Panc1 (cell line): ENCODE measurements around the gene SERGEF. TPM values are rescaled to one million over a fixed set of nuclear protein-coding genes. Genes with fewer than 3 reads are reported as not detected.
"Not testable (repeated sequence)": the region's sequence is repeated elsewhere in the genome, so short reads cannot be mapped to it uniquely, and the experiment has no call there.

Experiments
- ATAC-seq: fragments of 200-7000 bp; cut with Tn5 transposase; 2 replicates; pipeline ENCODE4 v1.9.1; 2020; ENCODE audit warnings: mild to moderate bottlenecking, moderate library complexity
- BruUV-seq: library from RNA; stranded (reverse); fragments of 400-500 nt; replicated peaks from 2 replicates; lab custom pipeline; 2021; lab: Mats Ljungman, UMichigan
- CTCF ChIA-PET: fragments of 300-600 bp; sonication (Branson Sonifier 250); formaldehyde crosslinking; loops from one replicate; lab custom pipeline; 2022; ENCODE audit warnings: antibody characterized with exemption; lab: Charles Lee
- POLR2A ChIA-PET: fragments of 300-600 bp; sonication (Branson Sonifier 250); formaldehyde crosslinking; loops from one replicate; lab custom pipeline; 2022; ENCODE audit warnings: antibody characterized with exemption; lab: Charles Lee
- DNase-seq: peaks from one replicate; pipeline ENCODE4 v3.0.0-alpha.2; 2010; ENCODE audit warnings: low read depth, low spot score
- H3K27ac ChIP-seq: 2 replicates; pipeline ENCODE4 v1.5.1; 2011; ENCODE audit warnings: mild to moderate bottlenecking, low read length, inconsistent platforms
- H3K27me3 ChIP-seq: fragments of 200-500 bp; sonication (Bioruptor generic); 2 replicates; pipeline ENCODE4 v1.6.0; 2014; ENCODE audit warnings: low read length, inconsistent platforms; ENCODE audit not compliant: control insufficient read depth, insufficient read depth
- H3K36me3 ChIP-seq: fragments of 200-500 bp; sonication (Bioruptor generic); 2 replicates; pipeline ENCODE4 v1.5.1; 2014; ENCODE audit warnings: inconsistent platforms, mild to moderate bottlenecking, low read length, moderate library complexity; ENCODE audit not compliant: control insufficient read depth, insufficient read depth
- H3K4me1 ChIP-seq: 2 replicates; pipeline ENCODE4 v1.5.1; 2011; ENCODE audit warnings: inconsistent platforms, mild to moderate bottlenecking, low read length, moderate library complexity; ENCODE audit not compliant: control insufficient read depth, insufficient read depth
- H3K4me3 ChIP-seq, 2 experiments: 2 replicates each; pipeline ENCODE4 v1.5.1; 2011 to 2012; ENCODE audit warnings: low read depth in 2 of 2, low read length in 2 of 2, mild to moderate bottlenecking in 2 of 2, inconsistent platforms in 1 of 2, moderate library complexity in 1 of 2
- H3K9me3 ChIP-seq: fragments of 200-500 bp; sonication (Bioruptor generic); 2 replicates; pipeline ENCODE4 v1.5.1; 2014; ENCODE audit warnings: low read depth, mild to moderate bottlenecking, inconsistent platforms, low read length, moderate library complexity; ENCODE audit not compliant: control insufficient read depth, insufficient read depth
- POLR2AphosphoS5 ChIP-seq: IDR thresholded peaks from 2 replicates; pipeline ENCODE4 v1.6.1; 2012; ENCODE audit warnings: mild to moderate bottlenecking, low read depth, low read length, moderate library complexity
- SIN3A ChIP-seq: IDR thresholded peaks from 2 replicates; pipeline ENCODE4 v1.6.1; 2012; ENCODE audit warnings: low read depth, mild to moderate bottlenecking, low read length, moderate library complexity, borderline replicate concordance; ENCODE audit not compliant: insufficient read depth
- TCF7L2 ChIP-seq: IDR thresholded peaks from 2 replicates; pipeline ENCODE4 v1.6.1; 2011; ENCODE audit warnings: mild to moderate bottlenecking, low read depth, low read length, inconsistent platforms
- in situ Hi-C: cut with HindIII; loops from 2 replicates; pipeline ENCODE4 v1.10.0; 2016; ENCODE audit warnings: low sequenced_read_pairs, low pct_unique_long_range_greater_than_20kb
- intact Hi-C: fragments of 100-400 bp; cut with micrococcal nuclease; formaldehyde crosslinking; loops from one replicate; pipeline ENCODE4 v1.10.0; 2022; ENCODE audit not compliant: unreplicated experiment
- total RNA-seq: library from RNA; stranded (reverse); gene quantifications from one replicate; pipeline ENCODE4 v1.2.1, GENCODE V29; 2021; ENCODE audit not compliant: unreplicated experiment
- TF ChIP-seq, protein P1 (sequence below): fragments of 450-650 bp; IDR thresholded peaks from 2 replicates; pipeline ENCODE4 v1.5.1; 2017; ENCODE audit warnings: mild to moderate bottlenecking
- TF ChIP-seq, protein P2 (sequence below), 2 experiments: IDR thresholded peaks; 2 replicates each; pipeline ENCODE4 v1.6.1; 2011 to 2012; ENCODE audit warnings: low read depth in 2 of 2, control low read depth in 1 of 2, low read length in 1 of 2, mild to moderate bottlenecking in 1 of 2, moderate library complexity in 1 of 2; ENCODE audit not compliant: insufficient read depth in 1 of 2

The SERGEF gene
- total RNA-seq, 1 experiment from 2014 or later: 35.5 TPM

- POLR2A ChIA-PET: no interaction called here
- BruUV-seq: no TSS peak
- CTCF ChIA-PET: no interaction called here
Measured at GRCh38 chr11:17898071-17898470, 114.8 kb downstream of the SERGEF start.

GRCh38 chr11:17897495-17897894 lies 115.4 kb downstream of the SERGEF start:
- ChIA-PET CTCF (no interaction called here), POLR2A (interaction anchor here (0.7 kb wide), 1 partner anchor 477 kb away, joined by 5 read pairs; no protein-coding TSS in a partner anchor)
- no peaks in the 10 kb centered on the region for H3K9me3 ChIP-seq
- BruUV-seq: no TSS peak
- ATAC-seq (no peak), DNase-seq (no peak)
- H3K4me3 ChIP-seq: no peak overlapping the region
- H3K36me3 ChIP-seq: no peaks in the 10 kb centered on the region
- intact Hi-C loops: no loop called here
- TF ChIP-seq SIN3A (no peak), POLR2AphosphoS5 (no peak)
- TF ChIP-seq, protein P1, sequence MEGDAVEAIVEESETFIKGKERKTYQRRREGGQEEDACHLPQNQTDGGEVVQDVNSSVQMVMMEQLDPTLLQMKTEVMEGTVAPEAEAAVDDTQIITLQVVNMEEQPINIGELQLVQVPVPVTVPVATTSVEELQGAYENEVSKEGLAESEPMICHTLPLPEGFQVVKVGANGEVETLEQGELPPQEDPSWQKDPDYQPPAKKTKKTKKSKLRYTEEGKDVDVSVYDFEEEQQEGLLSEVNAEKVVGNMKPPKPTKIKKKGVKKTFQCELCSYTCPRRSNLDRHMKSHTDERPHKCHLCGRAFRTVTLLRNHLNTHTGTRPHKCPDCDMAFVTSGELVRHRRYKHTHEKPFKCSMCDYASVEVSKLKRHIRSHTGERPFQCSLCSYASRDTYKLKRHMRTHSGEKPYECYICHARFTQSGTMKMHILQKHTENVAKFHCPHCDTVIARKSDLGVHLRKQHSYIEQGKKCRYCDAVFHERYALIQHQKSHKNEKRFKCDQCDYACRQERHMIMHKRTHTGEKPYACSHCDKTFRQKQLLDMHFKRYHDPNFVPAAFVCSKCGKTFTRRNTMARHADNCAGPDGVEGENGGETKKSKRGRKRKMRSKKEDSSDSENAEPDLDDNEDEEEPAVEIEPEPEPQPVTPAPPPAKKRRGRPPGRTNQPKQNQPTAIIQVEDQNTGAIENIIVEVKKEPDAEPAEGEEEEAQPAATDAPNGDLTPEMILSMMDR: no peak
- TF ChIP-seq, protein P2, sequence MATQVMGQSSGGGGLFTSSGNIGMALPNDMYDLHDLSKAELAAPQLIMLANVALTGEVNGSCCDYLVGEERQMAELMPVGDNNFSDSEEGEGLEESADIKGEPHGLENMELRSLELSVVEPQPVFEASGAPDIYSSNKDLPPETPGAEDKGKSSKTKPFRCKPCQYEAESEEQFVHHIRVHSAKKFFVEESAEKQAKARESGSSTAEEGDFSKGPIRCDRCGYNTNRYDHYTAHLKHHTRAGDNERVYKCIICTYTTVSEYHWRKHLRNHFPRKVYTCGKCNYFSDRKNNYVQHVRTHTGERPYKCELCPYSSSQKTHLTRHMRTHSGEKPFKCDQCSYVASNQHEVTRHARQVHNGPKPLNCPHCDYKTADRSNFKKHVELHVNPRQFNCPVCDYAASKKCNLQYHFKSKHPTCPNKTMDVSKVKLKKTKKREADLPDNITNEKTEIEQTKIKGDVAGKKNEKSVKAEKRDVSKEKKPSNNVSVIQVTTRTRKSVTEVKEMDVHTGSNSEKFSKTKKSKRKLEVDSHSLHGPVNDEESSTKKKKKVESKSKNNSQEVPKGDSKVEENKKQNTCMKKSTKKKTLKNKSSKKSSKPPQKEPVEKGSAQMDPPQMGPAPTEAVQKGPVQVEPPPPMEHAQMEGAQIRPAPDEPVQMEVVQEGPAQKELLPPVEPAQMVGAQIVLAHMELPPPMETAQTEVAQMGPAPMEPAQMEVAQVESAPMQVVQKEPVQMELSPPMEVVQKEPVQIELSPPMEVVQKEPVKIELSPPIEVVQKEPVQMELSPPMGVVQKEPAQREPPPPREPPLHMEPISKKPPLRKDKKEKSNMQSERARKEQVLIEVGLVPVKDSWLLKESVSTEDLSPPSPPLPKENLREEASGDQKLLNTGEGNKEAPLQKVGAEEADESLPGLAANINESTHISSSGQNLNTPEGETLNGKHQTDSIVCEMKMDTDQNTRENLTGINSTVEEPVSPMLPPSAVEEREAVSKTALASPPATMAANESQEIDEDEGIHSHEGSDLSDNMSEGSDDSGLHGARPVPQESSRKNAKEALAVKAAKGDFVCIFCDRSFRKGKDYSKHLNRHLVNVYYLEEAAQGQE (IDR thresholded peaks at IDR 0.05; ENCODE audit: insufficient read depth in 1 of 2, low read depth in 2 of 2, low read length in 1 of 2): no peak
- no peaks in the 10 kb centered on the region for H3K4me1 ChIP-seq
- no peaks in the 10 kb centered on the region for H3K27me3 ChIP-seq
- in situ Hi-C loops: no loop called here
- no peak overlapping the region for H3K27ac ChIP-seq

More at GRCh38 chr11:17898071-17898470, 114.8 kb downstream of the SERGEF start:
- H3K9me3 ChIP-seq: no peaks in the 10 kb centered on the region
- intact Hi-C loops: no loop called here
- H3K4me1 ChIP-seq: no peaks in the 10 kb centered on the region
- H3K27ac ChIP-seq: no peak overlapping the region
- DNase-seq (no peak), ATAC-seq (no peak)
- TF ChIP-seq, protein P2 (IDR thresholded peaks at IDR 0.05; ENCODE audit: insufficient read depth in 1 of 2, low read depth in 2 of 2, low read length in 1 of 2): no peak
- no peak for TF ChIP-seq POLR2AphosphoS5
- no peak for TF ChIP-seq SIN3A
- TF ChIP-seq, protein P1: no peak
- no peak for TF ChIP-seq TCF7L2
- H3K27me3 ChIP-seq: no peaks in the 10 kb centered on the region
- H3K36me3 ChIP-seq: no peaks in the 10 kb centered on the region
- in situ Hi-C loops: no loop called here
- H3K4me3 ChIP-seq: no peak overlapping the region

DNA sequence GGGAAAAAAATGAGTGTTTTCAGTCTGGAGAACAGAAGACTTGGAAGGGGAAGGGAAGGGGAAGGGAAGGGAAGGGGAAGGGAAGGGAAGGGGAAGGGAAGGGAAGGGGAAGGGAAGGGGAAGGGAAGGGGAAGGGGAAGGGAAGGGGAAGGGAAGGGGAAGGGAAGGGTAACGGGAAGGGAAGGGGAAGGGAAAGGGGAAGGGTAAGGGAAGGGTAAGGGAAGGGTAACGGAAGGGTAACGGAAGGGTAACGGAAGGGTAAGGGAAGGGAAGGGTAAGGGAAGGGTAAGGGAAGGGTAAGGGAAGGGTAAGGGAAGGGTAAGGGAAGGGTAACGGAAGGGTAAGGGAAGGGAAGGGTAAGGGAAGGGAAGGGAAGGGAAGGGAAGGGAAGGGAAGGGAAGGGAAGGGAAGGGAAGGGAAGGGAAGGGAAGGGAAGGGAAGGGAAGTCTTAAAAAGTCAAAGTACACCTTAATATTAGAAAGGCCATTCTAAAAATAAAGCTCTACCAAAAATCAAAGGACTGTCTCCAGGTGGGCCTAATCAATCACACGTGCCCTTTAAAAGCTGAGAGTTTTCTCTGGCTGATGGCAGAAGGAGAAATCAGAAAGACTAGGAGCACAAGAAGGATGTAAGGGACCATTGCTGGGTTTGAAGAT lies 116.2 kb downstream of the SERGEF start:
- CTCF ChIA-PET, H3K36me3 ChIP-seq, intact Hi-C loops, DNase-seq, BruUV-seq, H3K27me3 ChIP-seq, H3K27ac ChIP-seq, H3K4me1 ChIP-seq, H3K9me3 ChIP-seq, ATAC-seq, in situ Hi-C loops, H3K4me3 ChIP-seq: not testable (repeated sequence)
- POLR2A ChIA-PET: interaction anchor here (0.7 kb wide), 1 partner anchor 478 kb away, joined by 5 read pairs; no protein-coding TSS in a partner anchor
